ENCODE results near the gene GASK1A.

Gene GASK1A

DNA sequence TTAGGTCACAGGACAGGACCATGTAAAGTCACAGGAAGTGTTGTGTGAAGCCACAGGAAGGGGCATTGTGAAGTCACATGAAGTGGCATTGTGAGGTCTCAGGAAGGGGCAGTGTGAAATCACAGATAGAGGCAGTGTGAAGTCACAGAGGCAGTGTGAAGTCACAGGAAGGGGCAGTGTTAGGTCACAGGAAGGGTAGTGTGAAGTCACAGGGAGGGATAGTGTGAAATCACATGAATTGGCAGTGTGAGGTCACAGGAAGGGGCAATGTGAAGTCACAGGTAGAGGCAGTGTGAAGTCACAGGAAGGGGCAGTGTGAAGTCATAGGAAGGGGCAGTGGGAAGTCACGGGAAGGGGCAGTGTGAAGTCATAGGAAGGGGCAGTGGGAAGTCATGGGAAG, 37.9 kb downstream of the GASK1A start:
- ATAC-seq = no peak
- TF ChIP-seq, protein P1, sequence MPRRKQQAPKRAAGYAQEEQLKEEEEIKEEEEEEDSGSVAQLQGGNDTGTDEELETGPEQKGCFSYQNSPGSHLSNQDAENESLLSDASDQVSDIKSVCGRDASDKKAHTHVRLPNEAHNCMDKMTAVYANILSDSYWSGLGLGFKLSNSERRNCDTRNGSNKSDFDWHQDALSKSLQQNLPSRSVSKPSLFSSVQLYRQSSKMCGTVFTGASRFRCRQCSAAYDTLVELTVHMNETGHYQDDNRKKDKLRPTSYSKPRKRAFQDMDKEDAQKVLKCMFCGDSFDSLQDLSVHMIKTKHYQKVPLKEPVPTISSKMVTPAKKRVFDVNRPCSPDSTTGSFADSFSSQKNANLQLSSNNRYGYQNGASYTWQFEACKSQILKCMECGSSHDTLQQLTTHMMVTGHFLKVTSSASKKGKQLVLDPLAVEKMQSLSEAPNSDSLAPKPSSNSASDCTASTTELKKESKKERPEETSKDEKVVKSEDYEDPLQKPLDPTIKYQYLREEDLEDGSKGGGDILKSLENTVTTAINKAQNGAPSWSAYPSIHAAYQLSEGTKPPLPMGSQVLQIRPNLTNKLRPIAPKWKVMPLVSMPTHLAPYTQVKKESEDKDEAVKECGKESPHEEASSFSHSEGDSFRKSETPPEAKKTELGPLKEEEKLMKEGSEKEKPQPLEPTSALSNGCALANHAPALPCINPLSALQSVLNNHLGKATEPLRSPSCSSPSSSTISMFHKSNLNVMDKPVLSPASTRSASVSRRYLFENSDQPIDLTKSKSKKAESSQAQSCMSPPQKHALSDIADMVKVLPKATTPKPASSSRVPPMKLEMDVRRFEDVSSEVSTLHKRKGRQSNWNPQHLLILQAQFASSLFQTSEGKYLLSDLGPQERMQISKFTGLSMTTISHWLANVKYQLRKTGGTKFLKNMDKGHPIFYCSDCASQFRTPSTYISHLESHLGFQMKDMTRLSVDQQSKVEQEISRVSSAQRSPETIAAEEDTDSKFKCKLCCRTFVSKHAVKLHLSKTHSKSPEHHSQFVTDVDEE (CRISPR knock-in tag; IDR thresholded peaks at IDR 0.05) = no peak
- TF ChIP-seq ZNF70 (CRISPR knock-in tag; IDR thresholded peaks at IDR 0.05) (no peak), ZC3H10 (CRISPR knock-in tag; IDR thresholded peaks at IDR 0.05) (no peak), BACH2 (CRISPR knock-in tag; IDR thresholded peaks at IDR 0.05; ENCODE audit: borderline replicate concordance) (no peak), CSDC2 (CRISPR knock-in tag; IDR thresholded peaks at IDR 0.05) (no peak), PPARA (CRISPR knock-in tag; IDR thresholded peaks at IDR 0.05; ENCODE audit: borderline replicate concordance) (no peak), ZFP30 (CRISPR knock-in tag; IDR thresholded peaks at IDR 0.05) (no peak)

DNA sequence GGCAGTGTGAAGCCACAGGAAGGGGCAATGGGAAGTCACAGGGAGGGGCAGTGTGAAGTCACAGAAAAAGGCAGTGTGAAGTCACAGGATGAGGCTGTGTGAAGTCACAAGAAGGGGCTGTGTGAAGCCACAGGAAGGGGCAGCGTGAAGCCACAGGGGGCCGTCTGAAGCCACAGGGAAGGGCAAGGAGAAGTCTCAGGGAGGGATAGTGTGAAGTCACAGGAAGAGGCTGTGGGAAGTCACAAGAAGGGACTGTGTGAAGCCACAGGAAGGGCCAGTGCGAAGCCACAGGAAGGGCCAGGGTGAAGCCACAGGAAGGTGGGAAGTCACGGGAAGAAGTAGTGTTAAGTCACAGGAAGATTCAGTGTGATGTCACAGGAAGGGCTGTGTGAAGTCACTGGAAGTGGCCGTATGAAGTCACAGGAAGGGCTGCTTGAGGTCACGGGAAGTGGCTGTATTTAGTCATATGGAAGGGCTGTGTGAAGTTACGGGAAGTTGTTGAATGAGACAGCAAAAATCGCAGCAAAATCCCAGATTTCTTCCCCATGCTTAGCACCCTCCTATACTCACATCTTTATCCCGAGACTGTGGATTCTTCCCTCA, 38.6 kb downstream of the GASK1A start:
- no peak for TF ChIP-seq ZC3H10 (CRISPR knock-in tag; IDR thresholded peaks at IDR 0.05)
- TF ChIP-seq, protein P2, sequence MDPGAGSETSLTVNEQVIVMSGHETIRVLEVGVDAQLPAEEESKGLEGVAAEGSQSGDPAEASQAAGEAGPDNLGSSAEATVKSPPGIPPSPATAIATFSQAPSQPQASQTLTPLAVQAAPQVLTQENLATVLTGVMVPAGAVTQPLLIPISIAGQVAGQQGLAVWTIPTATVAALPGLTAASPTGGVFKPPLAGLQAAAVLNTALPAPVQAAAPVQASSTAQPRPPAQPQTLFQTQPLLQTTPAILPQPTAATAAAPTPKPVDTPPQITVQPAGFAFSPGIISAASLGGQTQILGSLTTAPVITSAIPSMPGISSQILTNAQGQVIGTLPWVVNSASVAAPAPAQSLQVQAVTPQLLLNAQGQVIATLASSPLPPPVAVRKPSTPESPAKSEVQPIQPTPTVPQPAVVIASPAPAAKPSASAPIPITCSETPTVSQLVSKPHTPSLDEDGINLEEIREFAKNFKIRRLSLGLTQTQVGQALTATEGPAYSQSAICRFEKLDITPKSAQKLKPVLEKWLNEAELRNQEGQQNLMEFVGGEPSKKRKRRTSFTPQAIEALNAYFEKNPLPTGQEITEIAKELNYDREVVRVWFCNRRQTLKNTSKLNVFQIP (CRISPR knock-in tag; IDR thresholded peaks at IDR 0.05; ENCODE audit: borderline replicate concordance, low read depth) = no peak
- TF ChIP-seq ISL1 (CRISPR knock-in tag; IDR thresholded peaks at IDR 0.05) = no peak
- TF ChIP-seq TCF4 (CRISPR knock-in tag; IDR thresholded peaks at IDR 0.05; ENCODE audit: borderline replicate concordance) = no peak
- no peak for TF ChIP-seq RARB (CRISPR knock-in tag; IDR thresholded peaks at IDR 0.05)
- TF ChIP-seq ZFP3 (CRISPR knock-in tag; IDR thresholded peaks at IDR 0.05) = no peak
- no peak for TF ChIP-seq ZNF8 (CRISPR knock-in tag; IDR thresholded peaks at IDR 0.05)
- no peak for TF ChIP-seq GLIS3 (CRISPR knock-in tag; IDR thresholded peaks at IDR 0.05)
- TF ChIP-seq OSR1 (CRISPR knock-in tag; IDR thresholded peaks at IDR 0.05) = no peak
- TF ChIP-seq CSDC2 (CRISPR knock-in tag; IDR thresholded peaks at IDR 0.05) = no peak
- no peak for TF ChIP-seq ZFP30 (CRISPR knock-in tag; IDR thresholded peaks at IDR 0.05)
- no peak for ATAC-seq

DNA sequence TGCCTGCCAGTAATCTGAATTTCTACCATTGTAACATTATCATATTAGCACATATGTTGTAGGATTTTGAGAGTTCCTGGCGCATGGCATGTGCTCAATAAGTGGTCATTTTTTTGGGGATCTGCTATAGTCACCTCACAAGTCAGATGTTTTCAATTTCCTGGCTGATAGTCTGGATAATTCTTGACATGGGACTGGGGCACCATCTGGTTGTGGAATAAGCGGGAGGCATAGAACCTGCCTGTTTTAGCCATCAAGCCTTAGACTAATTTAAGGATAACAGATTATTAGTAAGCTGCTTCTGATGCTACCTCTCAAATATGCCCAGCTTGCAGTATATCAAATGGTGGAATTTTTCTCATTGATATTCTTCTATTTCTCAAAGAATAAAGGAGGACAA, 39.1 kb downstream of the GASK1A start:
- TF ChIP-seq CSDC2 (CRISPR knock-in tag; IDR thresholded peaks at IDR 0.05) = no peak
- peak; percentile 31; the same call in 1 of the 2 replicates for TF ChIP-seq TCF4 (CRISPR knock-in tag; IDR thresholded peaks at IDR 0.05; ENCODE audit: borderline replicate concordance)
- ATAC-seq = no peak

GRCh38 chr3:43019006-43019809, 40.1 kb downstream of the GASK1A start:
- ATAC-seq = no peak
- TF ChIP-seq PPARA (CRISPR knock-in tag; IDR thresholded peaks at IDR 0.05; ENCODE audit: borderline replicate concordance) (no peak), ZNF70 (CRISPR knock-in tag; IDR thresholded peaks at IDR 0.05) (no peak), GLIS3 (CRISPR knock-in tag; IDR thresholded peaks at IDR 0.05) (no peak), ZFP3 (CRISPR knock-in tag; IDR thresholded peaks at IDR 0.05) (no peak), CSDC2 (CRISPR knock-in tag; IDR thresholded peaks at IDR 0.05) (no peak), TOX (CRISPR knock-in tag; IDR thresholded peaks at IDR 0.05; ENCODE audit: borderline replicate concordance) (no peak), CREB5 (CRISPR knock-in tag; IDR thresholded peaks at IDR 0.05; ENCODE audit: low read depth) (no peak), RARB (CRISPR knock-in tag; IDR thresholded peaks at IDR 0.05) (no peak), TCF4 (CRISPR knock-in tag; IDR thresholded peaks at IDR 0.05; ENCODE audit: borderline replicate concordance) (no peak)
- TF ChIP-seq, protein P2 (CRISPR knock-in tag; IDR thresholded peaks at IDR 0.05; ENCODE audit: borderline replicate concordance, low read depth) = no peak
- TF ChIP-seq, protein P3, sequence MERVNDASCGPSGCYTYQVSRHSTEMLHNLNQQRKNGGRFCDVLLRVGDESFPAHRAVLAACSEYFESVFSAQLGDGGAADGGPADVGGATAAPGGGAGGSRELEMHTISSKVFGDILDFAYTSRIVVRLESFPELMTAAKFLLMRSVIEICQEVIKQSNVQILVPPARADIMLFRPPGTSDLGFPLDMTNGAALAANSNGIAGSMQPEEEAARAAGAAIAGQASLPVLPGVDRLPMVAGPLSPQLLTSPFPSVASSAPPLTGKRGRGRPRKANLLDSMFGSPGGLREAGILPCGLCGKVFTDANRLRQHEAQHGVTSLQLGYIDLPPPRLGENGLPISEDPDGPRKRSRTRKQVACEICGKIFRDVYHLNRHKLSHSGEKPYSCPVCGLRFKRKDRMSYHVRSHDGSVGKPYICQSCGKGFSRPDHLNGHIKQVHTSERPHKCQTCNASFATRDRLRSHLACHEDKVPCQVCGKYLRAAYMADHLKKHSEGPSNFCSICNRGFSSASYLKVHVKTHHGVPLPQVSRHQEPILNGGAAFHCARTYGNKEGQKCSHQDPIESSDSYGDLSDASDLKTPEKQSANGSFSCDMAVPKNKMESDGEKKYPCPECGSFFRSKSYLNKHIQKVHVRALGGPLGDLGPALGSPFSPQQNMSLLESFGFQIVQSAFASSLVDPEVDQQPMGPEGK (CRISPR knock-in tag; IDR thresholded peaks at IDR 0.05; ENCODE audit: borderline replicate concordance) = no peak
- TF ChIP-seq, protein P1 (CRISPR knock-in tag; IDR thresholded peaks at IDR 0.05) = no peak
- TF ChIP-seq, protein P4, sequence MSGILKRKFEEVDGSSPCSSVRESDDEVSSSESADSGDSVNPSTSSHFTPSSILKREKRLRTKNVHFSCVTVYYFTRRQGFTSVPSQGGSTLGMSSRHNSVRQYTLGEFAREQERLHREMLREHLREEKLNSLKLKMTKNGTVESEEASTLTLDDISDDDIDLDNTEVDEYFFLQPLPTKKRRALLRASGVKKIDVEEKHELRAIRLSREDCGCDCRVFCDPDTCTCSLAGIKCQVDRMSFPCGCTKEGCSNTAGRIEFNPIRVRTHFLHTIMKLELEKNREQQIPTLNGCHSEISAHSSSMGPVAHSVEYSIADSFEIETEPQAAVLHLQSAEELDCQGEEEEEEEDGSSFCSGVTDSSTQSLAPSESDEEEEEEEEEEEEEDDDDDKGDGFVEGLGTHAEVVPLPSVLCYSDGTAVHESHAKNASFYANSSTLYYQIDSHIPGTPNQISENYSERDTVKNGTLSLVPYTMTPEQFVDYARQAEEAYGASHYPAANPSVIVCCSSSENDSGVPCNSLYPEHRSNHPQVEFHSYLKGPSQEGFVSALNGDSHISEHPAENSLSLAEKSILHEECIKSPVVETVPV (CRISPR knock-in tag; IDR thresholded peaks at IDR 0.05) = no peak

All from SK-N-SH treated with all-trans-retinoic acid at 6 μM for 48 hours (cell line).